Stimulated activated memory B cell treated with anti-CD40 and anti-IgM and Interleukin-4, amounts not matched to agents 10 μg/mL and 1 μg/mL and 100 μg/mL, for 72 hours (primary cell): Measurements from ENCODE around the gene MORN5.

Experiments
- ATAC-seq: fragments of 150-1000 bp; cut with Tn5 transposase; 2 replicates; pipeline ENCODE4 v1.10.0; 2021
- H3K27ac Mint-ChIP-seq: one replicate; pipeline ENCODE4 v1.8.0; 2022; ENCODE audit warnings: mild to moderate bottlenecking, mixed read lengths
- H3K27me3 Mint-ChIP-seq: one replicate; pipeline ENCODE4 v1.8.0; 2022; ENCODE audit warnings: mixed read lengths
- H3K36me3 Mint-ChIP-seq: one replicate; pipeline ENCODE4 v1.8.0; 2022; ENCODE audit warnings: mixed read lengths
- H3K4me1 Mint-ChIP-seq: one replicate; pipeline ENCODE4 v1.8.0; 2022; ENCODE audit warnings: mixed read lengths
- H3K4me3 Mint-ChIP-seq: one replicate; pipeline ENCODE4 v1.8.0; 2022; ENCODE audit warnings: mild to moderate bottlenecking, moderate library complexity, mixed read lengths
- H3K9me3 Mint-ChIP-seq: one replicate; pipeline ENCODE4 v1.8.0; 2022; ENCODE audit warnings: mixed read lengths

Gene MORN5

DNA sequence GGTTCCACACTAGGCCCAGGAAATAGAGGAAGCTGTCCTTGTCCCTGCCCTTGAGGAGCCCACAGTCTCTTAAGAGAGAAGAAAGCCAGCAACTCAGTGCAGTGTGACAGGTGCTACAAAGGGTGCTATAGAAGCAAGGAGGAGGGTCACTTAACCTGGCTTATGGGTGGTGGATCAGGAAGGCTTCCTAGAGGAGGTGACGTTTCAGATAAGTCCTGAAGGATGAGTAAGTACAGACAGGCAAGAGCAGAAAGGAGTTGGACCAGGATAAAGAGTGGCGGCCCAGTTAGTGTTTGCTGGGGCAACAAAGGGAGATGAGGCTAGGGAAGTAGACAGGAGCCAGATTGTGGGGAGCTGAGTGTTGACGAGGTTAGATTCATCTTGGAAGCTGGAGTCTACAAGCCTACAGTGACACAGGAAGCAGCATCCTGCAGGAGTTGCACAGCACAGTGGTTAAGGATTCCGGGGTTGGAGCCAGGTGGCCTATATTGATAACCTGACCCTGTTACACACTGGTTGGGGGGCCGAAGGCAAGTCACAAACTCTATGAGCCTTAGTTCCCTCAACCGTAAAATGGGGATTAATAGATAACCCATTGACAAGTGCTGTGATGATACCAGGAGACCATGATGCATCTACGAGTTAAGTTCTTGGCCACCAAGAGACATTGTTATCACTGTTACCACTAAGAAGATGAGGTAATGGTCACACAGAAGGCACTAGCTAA, 74.5 kb downstream of the MORN5 start:
- Mint-ChIP-seq H3K27ac (no peak overlapping the region), H3K4me1 (no peaks in the 10 kb centered on the region)

DNA sequence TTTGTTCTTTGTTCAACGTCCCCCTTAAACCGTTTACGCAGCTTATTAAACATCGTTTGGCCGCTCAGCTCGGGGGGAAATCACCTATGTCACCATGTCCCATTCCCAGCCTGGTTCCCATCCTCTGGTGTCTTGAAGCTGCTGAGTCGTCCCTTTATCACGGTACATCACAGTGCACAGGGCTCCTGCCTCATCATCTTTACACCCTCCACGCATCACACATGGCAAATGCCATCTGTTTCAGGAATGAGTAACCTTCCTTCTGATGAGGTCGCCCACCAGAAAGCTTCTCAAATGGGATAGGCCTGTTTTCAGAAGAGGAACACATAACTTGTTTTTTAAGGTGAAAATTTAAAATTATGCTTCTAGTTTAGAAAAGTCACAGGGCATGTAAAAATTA, 77.0 kb downstream of the MORN5 start:
- no peaks in the 10 kb centered on the region for H3K27me3 Mint-ChIP-seq
- no peak overlapping the region for H3K4me3 Mint-ChIP-seq

More for the DNA sequence above, 74.5 kb downstream of the MORN5 start:
- Mint-ChIP-seq H3K4me3 (no peak overlapping the region), H3K9me3 (no peaks in the 10 kb centered on the region), H3K27me3 (no peaks in the 10 kb centered on the region), H3K36me3 (peaks cover 11% of the 10 kb centered on the region)
- ATAC-seq: no peak

DNA sequence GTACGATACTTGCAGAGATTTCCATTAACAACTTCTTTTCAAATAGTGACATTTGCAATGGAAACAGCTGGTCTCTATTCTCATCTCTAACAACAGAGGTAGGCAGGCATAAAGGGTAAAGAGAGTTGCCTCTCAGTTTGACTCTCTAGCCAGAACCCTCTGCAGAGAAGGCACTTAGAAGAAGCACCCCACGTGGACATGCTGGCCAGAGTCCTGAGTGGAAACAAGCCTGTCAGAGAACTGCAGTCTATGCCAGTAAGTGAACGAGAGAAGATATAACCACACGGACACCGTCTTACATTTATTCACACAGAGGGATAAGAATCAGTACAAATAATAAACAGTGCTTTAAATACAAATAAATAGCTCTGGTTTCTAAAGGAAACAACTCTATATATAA, 80.0 kb downstream of the MORN5 start:
- H3K36me3 Mint-ChIP-seq: peaks cover 43% of the 10 kb centered on the region
- H3K9me3 Mint-ChIP-seq: no peaks in the 10 kb centered on the region
- ATAC-seq: no peak
- no peaks in the 10 kb centered on the region for H3K4me1 Mint-ChIP-seq
- no peak overlapping the region for H3K4me3 Mint-ChIP-seq
- no peak overlapping the region for H3K27ac Mint-ChIP-seq
- H3K27me3 Mint-ChIP-seq: no peaks in the 10 kb centered on the region

More for the DNA sequence above, 77.0 kb downstream of the MORN5 start:
- ATAC-seq: no peak
- H3K4me1 Mint-ChIP-seq: no peaks in the 10 kb centered on the region
- no peaks in the 10 kb centered on the region for H3K9me3 Mint-ChIP-seq
- no peak overlapping the region for H3K27ac Mint-ChIP-seq
- peaks cover 23% of the 10 kb centered on the region for H3K36me3 Mint-ChIP-seq

DNA sequence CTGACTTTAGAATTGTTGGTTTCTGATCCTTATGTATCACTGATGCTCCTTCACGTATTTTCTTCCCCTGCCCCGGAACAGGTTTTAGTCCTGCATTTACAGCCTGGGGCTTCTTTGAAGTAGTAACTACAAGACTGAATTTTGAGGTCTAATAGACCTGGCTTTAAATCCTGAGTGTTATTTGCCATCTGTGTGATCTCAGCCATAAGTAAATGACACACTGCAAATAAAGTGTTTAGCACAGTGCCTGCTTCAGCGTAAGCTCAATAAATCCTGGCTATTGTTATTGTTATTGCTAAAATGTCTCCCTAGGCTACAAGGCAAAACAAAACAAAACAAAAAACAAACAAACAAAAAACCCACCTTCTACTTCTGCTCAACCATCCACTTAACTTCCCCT, 84.6 kb downstream of the MORN5 start:
- Mint-ChIP-seq H3K4me3 (no peak overlapping the region), H3K27ac (no peak overlapping the region)
- no peak for ATAC-seq

DNA sequence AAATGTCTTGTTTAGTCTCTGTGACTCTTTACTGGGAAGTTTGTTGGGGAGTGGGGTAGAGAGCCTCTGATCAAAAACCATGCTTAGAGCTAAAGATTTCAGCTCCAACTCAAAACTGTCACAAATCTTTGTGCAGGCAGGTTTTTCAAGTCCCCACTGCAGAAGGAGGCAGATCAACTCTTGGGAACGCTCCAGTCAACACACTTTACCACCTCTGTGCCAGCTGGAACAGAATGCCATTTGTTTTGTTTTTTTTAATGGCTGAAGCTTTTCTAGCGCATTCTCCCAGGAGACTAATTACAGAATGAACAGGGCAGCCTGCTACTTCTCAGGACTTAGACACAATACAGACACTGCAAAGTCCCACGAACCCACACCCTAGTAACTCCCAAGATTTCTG, 87.0 kb downstream of the MORN5 start:
- no peaks in the 10 kb centered on the region for H3K9me3 Mint-ChIP-seq
- peaks cover 62% of the 10 kb centered on the region for H3K36me3 Mint-ChIP-seq
- H3K4me1 Mint-ChIP-seq: no peaks in the 10 kb centered on the region
- no peak overlapping the region for H3K4me3 Mint-ChIP-seq
- H3K27me3 Mint-ChIP-seq: no peaks in the 10 kb centered on the region
- no peak overlapping the region for H3K27ac Mint-ChIP-seq
- ATAC-seq: no peak

More for the DNA sequence above, 84.6 kb downstream of the MORN5 start:
- peaks cover 60% of the 10 kb centered on the region for H3K36me3 Mint-ChIP-seq
- H3K9me3 Mint-ChIP-seq: no peaks in the 10 kb centered on the region
- no peaks in the 10 kb centered on the region for H3K4me1 Mint-ChIP-seq
- H3K27me3 Mint-ChIP-seq: no peaks in the 10 kb centered on the region

DNA sequence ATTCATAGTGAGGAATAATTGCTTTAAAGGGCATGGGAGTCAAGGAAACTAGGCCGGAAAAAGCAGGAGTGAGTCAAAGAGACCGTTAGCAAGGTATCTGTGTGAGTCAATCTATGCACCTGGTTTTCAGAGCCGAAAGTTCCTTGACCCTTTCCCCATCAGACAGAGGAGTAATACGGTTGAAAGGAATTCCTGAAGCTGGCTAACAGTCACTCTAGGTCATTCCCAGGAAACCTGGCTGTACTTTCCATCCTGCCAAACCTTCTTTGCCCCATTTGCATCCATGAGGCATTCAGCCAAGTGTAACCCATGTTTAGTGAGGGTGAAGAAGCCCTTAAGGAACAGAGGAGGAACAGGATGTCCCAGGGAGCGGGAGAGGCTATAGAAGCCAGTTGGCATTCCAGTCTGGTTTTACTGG, 88.7 kb downstream of the MORN5 start:
- Mint-ChIP-seq H3K4me3 (no peak overlapping the region), H3K36me3 (peaks cover 69% of the 10 kb centered on the region), H3K27ac (no peak overlapping the region), H3K4me1 (no peaks in the 10 kb centered on the region), H3K27me3 (no peaks in the 10 kb centered on the region), H3K9me3 (no peaks in the 10 kb centered on the region)
- no peak for ATAC-seq
